ENCODE results near the gene CABP4.

Gene CABP4

GRCh38 chr11:67455054-67455453, at the start of gene CABP4:
Gene CABP4 (plus strand): TSS chr11:67455354. CDS start chr11:67455424, 70 bp downstream.
- no peak for DNase-seq

- DNase-seq, result no peak
Observed at GRCh38 chr11:67405688-67406339, 49.3 kb upstream of the CABP4 start.

- DNase-seq, result no peak
Observed at GRCh38 chr11:67406420-67406968, 48.7 kb upstream of the CABP4 start.

- DNase-seq, result no peak
Observed at GRCh38 chr11:67406969-67407687, 48.0 kb upstream of the CABP4 start.

- DNase-seq, result no peak
Observed at GRCh38 chr11:67407688-67408163, 47.4 kb upstream of the CABP4 start.

- DNase-seq, result no peak
Observed at GRCh38 chr11:67408437-67409200, 46.5 kb upstream of the CABP4 start.

GRCh38 chr11:67409261-67409666, 45.9 kb upstream of the CABP4 start:
- no peak for DNase-seq

- peak; percentile 91 for DNase-seq
Observed at GRCh38 chr11:67409781-67410368, 45.3 kb upstream of the CABP4 start.

- DNase-seq, result no peak
Observed at GRCh38 chr11:67410369-67410831, 44.8 kb upstream of the CABP4 start.

GRCh38 chr11:67410984-67411784, 44.0 kb upstream of the CABP4 start:
- DNase-seq, result no peak

GRCh38 chr11:67411785-67412152, 43.4 kb upstream of the CABP4 start:
- DNase-seq, result no peak

- DNase-seq, result no peak
Observed at GRCh38 chr11:67412495-67413179, 42.5 kb upstream of the CABP4 start.

- DNase-seq, result no peak
Observed at GRCh38 chr11:67413266-67413849, 41.8 kb upstream of the CABP4 start.

GRCh38 chr11:67415501-67416304, 39.5 kb upstream of the CABP4 start, which contains the start of gene CARNS1:
Gene CARNS1 (plus strand): TSS chr11:67415678. CDS start chr11:67416200, 522 bp downstream.
- DNase-seq, result no peak

GRCh38 chr11:67416416-67417335, 38.5 kb upstream of the CABP4 start:
- peak; percentile 58 for DNase-seq

- DNase-seq, result no peak
Observed at GRCh38 chr11:67417425-67417824, 37.7 kb upstream of the CABP4 start.

GRCh38 chr11:67418476-67419281, 36.5 kb upstream of the CABP4 start:
- no peak for DNase-seq

Data from NCI-H1436 (cell line).